Measurements from ENCODE around the gene CDH4.
"Not testable (repeated sequence)": the region's sequence is repeated elsewhere in the genome, so short reads cannot be mapped to it uniquely, and the experiment has no call there.

Gene CDH4

DNA sequence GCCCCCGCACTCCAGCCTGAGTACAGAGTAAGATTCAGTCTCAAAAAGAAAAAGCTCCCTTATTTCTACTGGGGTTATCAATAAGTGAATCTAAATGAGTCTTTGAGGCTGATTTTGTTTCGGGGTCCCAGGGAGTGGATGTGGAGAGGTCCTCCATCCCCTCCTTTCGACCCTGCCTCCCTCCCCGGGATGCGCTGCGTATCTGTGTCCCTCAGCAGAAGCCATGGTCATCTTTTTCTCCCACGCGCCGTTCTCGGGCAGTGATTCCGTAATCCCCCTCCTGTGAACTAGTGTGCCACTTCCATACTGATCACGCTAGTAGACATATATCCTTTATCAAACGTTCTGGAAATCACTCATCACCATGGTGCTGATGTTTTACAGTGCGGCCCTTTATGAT is 152.9 kb downstream of the CDH4 start:
- DNase-seq: no peak
- TF ChIP-seq GATA1 (IDR thresholded peaks at IDR 0.05; ENCODE audit: low read depth, low read length) (no peak), POLR2A (IDR thresholded peaks at IDR 0.05; ENCODE audit: low read length) (no peak)

DNA sequence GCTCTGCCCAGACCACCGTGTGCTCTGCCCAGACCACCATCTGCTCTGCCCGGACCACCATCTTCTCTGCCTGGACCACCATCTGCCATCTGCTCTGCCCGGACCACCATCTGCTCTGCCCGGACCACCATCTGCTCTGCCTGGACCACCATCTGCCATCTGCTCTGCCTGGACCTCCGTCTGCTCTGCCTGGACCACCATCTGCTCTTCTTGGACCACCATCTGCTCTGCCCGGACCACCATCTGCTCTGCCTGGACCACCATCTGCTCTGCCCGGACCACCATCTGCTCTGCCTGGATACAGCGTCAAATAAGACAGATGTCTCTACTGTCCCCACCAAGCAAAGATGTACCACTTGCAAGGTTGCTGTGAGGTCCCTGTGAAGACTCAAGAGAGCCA is 154.7 kb downstream of the CDH4 start:
- DNase-seq: not testable (repeated sequence)

- no peak for DNase-seq
- no peak for TF ChIP-seq GATA1 (IDR thresholded peaks at IDR 0.05; ENCODE audit: low read depth, low read length)
- no peak for TF ChIP-seq POLR2A (IDR thresholded peaks at IDR 0.05; ENCODE audit: low read length)
These were observed 155.5 kb downstream of the CDH4 start for GRCh38 chr20:61407561-61407960.

GRCh38 chr20:61408951-61409740 is 157.1 kb downstream of the CDH4 start:
- no peak for DNase-seq
- no peak for TF ChIP-seq GATA1 (IDR thresholded peaks at IDR 0.05; ENCODE audit: low read depth, low read length)
- TF ChIP-seq POLR2A (IDR thresholded peaks at IDR 0.05; ENCODE audit: low read length): no peak

- no peak for DNase-seq
- no peak for TF ChIP-seq GATA1 (IDR thresholded peaks at IDR 0.05; ENCODE audit: low read depth, low read length)
- no peak for TF ChIP-seq POLR2A (IDR thresholded peaks at IDR 0.05; ENCODE audit: low read length)
These were observed 159.7 kb downstream of the CDH4 start for GRCh38 chr20:61411743-61412142.

DNA sequence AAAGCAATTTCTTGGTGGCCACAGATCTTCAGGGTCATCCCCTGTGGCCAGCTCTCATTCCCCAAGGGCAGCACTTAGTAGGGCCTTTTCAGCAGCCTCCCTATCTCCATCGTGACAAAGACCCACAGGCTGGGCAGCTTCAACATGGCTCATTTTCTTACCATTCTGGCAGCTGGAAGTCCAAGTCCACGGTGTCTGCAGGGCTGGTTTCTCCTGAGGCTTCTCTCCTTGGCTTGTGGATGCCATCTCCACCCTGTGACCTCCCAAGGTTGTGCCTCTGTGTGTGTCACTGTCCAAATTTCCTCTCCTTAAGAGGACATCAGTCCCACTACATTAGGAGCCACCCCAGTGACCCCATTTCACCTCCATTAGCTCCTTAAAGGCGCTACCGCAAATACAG is 161.7 kb downstream of the CDH4 start:
- TF ChIP-seq GATA1 (IDR thresholded peaks at IDR 0.05; ENCODE audit: low read depth, low read length) (no peak), POLR2A (IDR thresholded peaks at IDR 0.05; ENCODE audit: low read length) (no peak)
- DNase-seq: no peak

GRCh38 chr20:61414455-61414991 is 162.5 kb downstream of the CDH4 start:
- no peak for DNase-seq

GRCh38 chr20:61416546-61416945 is 164.5 kb downstream of the CDH4 start:
- TF ChIP-seq POLR2A (IDR thresholded peaks at IDR 0.05; ENCODE audit: low read length) (no peak), GATA1 (IDR thresholded peaks at IDR 0.05; ENCODE audit: low read depth, low read length) (no peak)

More at GRCh38 chr20:61414455-61414991, 162.5 kb downstream of the CDH4 start:
- no peak for TF ChIP-seq GATA1 (IDR thresholded peaks at IDR 0.05; ENCODE audit: low read depth, low read length)
- TF ChIP-seq POLR2A (IDR thresholded peaks at IDR 0.05; ENCODE audit: low read length): no peak

DNA sequence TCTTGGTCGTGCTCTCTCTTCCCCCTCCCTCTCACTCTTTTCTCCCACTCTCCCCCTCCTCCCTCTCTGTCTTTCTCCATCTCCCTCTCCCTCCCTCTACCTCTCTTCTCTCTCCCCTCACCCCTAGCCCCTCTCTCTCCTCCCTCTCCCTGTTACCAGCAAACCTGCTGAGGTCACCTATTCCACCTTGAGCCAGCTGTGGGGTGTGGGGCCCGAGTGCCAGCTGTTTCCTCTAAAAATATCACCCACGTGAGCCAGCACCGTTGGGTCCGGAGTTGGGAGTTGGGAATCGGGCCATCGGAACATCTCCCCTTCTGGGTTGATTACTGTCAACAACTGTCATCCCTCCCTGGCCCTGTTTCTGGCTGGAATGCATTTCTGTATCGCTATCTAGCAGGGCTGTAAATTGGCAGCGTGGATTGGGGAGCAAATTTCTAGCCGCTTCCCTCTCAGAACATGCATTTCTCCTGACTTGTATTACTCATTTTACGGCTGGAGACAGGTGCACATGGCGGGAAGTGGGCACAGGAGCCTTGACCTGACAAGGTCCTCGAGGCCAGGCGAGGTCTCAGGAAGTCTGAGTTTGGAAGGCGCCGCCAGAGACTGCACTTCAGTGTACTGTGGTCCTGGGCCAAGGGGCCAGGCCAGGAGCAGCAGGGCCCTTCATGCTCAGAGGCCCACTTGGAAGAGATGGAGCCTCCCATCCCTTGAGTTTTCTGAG is 165.3 kb downstream of the CDH4 start:
- TF ChIP-seq GATA1 (IDR thresholded peaks at IDR 0.05; ENCODE audit: low read depth, low read length) (no peak), POLR2A (IDR thresholded peaks at IDR 0.05; ENCODE audit: low read length) (no peak)
- no peak for DNase-seq

More at GRCh38 chr20:61416546-61416945, 164.5 kb downstream of the CDH4 start:
- DNase-seq: no peak

- TF ChIP-seq POLR2A (IDR thresholded peaks at IDR 0.05; ENCODE audit: low read length) (no peak), GATA1 (IDR thresholded peaks at IDR 0.05; ENCODE audit: low read depth, low read length) (no peak)
- DNase-seq: no peak
These were observed 166.9 kb downstream of the CDH4 start for GRCh38 chr20:61419010-61419409.

DNA sequence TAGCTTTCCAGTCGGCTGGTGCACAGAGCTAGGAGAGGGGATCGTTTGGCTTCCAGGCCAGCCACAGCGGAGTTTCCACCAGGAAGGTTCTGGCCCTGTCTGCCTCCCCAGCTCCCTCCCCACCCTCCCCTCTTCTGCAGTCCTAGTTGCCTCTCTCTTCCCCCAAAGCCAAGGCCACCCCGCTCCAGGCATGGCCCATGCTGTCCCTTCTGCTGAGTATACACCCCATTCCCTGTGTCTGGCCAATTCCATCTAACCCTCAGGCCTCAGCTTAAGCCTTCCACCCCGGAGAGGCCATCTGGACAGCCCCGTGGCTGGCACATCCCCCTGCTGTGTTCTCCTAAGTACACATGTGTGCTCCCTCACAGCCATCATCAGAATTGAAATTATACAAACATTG is 167.4 kb downstream of the CDH4 start:
- DNase-seq: no peak
- TF ChIP-seq POLR2A (IDR thresholded peaks at IDR 0.05; ENCODE audit: low read length) (no peak), GATA1 (IDR thresholded peaks at IDR 0.05; ENCODE audit: low read depth, low read length) (no peak)

DNA sequence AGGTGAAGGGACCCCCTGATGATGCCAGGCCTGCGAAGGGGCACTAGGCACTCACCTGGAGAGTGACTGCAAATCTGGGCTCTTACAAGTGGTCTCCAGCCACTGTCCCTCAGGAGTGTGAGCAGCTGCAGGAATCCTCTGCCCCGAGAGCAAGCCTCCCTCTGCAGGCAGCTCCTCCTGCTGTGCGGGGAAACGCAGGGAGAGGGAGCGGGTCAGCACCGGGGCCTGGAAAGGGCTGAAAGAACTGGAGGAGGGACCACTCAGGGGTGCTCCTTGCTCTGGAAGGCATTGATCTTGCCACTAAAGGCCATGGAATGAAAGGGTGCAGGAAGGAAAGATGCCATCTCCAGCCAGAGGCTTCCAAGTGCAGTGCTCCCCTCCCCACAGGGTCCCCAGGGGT is 168.0 kb downstream of the CDH4 start:
- no peak for DNase-seq
- no peak for TF ChIP-seq GATA1 (IDR thresholded peaks at IDR 0.05; ENCODE audit: low read depth, low read length)
- TF ChIP-seq POLR2A (IDR thresholded peaks at IDR 0.05; ENCODE audit: low read length): no peak

DNA sequence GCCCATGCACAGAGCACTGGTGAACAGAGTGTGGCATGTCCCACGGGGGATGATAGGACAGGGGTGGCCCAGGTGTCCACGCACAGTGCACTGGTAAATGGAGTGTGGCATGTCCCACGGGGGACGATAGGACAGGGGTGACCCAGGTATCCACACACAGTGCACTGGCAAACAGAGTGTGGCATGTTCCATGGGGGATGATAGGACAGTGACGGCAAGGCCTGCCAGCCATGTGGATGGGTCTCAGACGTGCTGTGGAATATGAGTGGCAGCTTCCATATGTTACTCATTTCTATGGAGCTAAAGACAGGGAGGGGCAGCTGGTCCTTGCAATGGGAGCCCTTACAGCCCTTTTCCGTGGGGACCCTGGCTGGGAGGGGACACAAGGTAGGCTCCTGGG is 168.7 kb downstream of the CDH4 start:
- no peak for DNase-seq
- TF ChIP-seq GATA1 (IDR thresholded peaks at IDR 0.05; ENCODE audit: low read depth, low read length) (no peak), POLR2A (IDR thresholded peaks at IDR 0.05; ENCODE audit: low read length) (no peak)

DNA sequence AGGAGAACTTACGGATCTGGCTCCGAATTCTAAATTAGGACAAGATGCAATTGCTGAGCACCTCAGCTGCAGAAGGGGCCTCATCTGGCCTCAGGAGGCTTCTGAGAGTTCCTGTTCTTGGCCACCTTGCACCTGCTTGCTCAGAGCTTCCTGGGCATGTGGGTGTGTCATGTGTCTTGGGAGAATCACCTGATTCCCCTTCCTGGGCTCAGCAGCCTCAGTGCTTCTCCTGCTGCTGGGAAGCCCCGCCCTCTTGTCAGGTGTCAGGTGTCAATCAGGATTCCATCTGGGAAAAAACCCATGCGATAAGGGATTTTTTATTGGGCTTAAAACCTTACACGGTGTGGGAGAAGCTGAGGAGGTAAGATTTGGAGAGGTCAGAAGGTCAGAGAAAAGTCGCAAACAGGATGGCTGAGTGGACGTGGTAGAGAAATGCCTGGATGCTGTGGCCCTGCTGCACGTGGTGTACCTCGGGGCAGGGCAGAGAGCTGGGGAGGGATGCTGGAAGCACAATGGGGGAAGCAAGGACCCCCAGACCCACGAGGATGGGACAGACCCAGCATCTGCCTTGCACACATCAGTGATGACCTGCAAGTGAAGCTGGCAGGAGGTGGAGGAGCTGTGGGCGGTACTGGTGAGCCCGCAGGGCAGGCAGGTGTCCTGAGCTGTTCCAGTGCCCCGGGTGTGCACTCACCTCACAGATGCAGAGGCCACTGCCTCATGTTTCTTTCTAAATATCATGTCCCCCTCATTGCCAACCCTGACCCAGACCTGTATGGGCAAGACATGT is 170.8 kb downstream of the CDH4 start:
- DNase-seq: no peak
- TF ChIP-seq POLR2A (IDR thresholded peaks at IDR 0.05; ENCODE audit: low read length) (no peak), GATA1 (IDR thresholded peaks at IDR 0.05; ENCODE audit: low read depth, low read length) (no peak)
